ENCODE measurements around the gene CLMN.
A peak's percentile ranks its signal among the peaks of the same experiment; 100 is the strongest.

CLMN gene

GRCh38 chr14:95258156-95258555, 61.6 kb downstream of the CLMN start:
- DNase-seq, result no peak

GRCh38 chr14:95257521-95257920, 62.2 kb downstream of the CLMN start:
- DNase-seq, result no peak

- no peak for DNase-seq
These were observed 63.0 kb downstream of the CLMN start for GRCh38 chr14:95256776-95257060.

GRCh38 chr14:95256002-95256775, 63.5 kb downstream of the CLMN start:
- no peak for DNase-seq

- peak; percentile 7 for DNase-seq
These were observed 64.2 kb downstream of the CLMN start for GRCh38 chr14:95255487-95255886.

GRCh38 chr14:95255013-95255412, 64.7 kb downstream of the CLMN start:
- no peak for DNase-seq

- no peak for DNase-seq
These were observed 65.4 kb downstream of the CLMN start for GRCh38 chr14:95254288-95254687.

- no peak for DNase-seq
These were observed 66.6 kb downstream of the CLMN start for GRCh38 chr14:95253039-95253630.

- no peak for DNase-seq
These were observed 67.5 kb downstream of the CLMN start for GRCh38 chr14:95252219-95252618.

GRCh38 chr14:95250936-95251335, 68.8 kb downstream of the CLMN start:
- no peak for DNase-seq

- no peak for DNase-seq
These were observed 69.5 kb downstream of the CLMN start for GRCh38 chr14:95250140-95250769.

- no peak for DNase-seq
These were observed 71.3 kb downstream of the CLMN start for GRCh38 chr14:95248432-95248831.

- DNase-seq, result no peak
These were observed 72.8 kb downstream of the CLMN start for GRCh38 chr14:95246870-95247269.

- no peak for DNase-seq
These were observed 74.4 kb downstream of the CLMN start for GRCh38 chr14:95245334-95245733.

- DNase-seq, result no peak
These were observed 75.1 kb downstream of the CLMN start for GRCh38 chr14:95244587-95244986.

- DNase-seq, result no peak
These were observed 76.8 kb downstream of the CLMN start for GRCh38 chr14:95242870-95243269.

- DNase-seq, result no peak
These were observed 78.6 kb downstream of the CLMN start for GRCh38 chr14:95240859-95241813.

- DNase-seq, result no peak
These were observed 81.0 kb downstream of the CLMN start for GRCh38 chr14:95238487-95239298.

GRCh38 chr14:95237958-95238340, 81.8 kb downstream of the CLMN start:
- DNase-seq, result no peak

GRCh38 chr14:95237121-95237957, 82.4 kb downstream of the CLMN start:
- DNase-seq, result no peak

- DNase-seq, result no peak
These were observed 83.5 kb downstream of the CLMN start for GRCh38 chr14:95236221-95236620.

GRCh38 chr14:95235767-95236166, 83.9 kb downstream of the CLMN start:
- DNase-seq, result no peak
